ENCODE data around the gene SLC27A4. TPM values are rescaled to one million over a fixed set of nuclear protein-coding genes. Genes with fewer than 3 reads are reported as not detected.

The SLC27A4 gene
- total RNA-seq, 2 experiments from 2014 or later: 10.5 to 11.2 TPM

DNA sequence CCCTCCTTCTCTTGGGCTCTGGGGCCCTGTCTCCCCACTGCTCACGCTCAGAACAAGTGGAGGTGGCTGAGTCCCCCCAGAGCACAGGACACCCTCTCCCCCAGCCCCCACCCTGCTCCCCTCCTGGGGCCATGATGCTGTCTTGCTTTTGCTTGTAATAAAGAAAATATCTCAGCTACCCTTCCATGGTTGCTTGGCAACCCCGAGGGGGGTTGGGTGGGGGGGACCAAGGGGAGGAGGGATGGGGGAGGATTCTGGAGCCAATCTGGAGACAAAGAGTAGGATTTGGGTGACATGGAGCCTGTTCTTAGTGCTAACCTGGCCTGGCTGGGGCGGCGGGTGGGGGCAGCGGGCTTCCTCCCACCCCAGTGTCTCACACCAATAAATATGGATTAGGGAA, 64.2 kb downstream of the SLC27A4 start:
- H3K27ac Mint-ChIP-seq: no peak overlapping the region
- TF ChIP-seq, protein P1, sequence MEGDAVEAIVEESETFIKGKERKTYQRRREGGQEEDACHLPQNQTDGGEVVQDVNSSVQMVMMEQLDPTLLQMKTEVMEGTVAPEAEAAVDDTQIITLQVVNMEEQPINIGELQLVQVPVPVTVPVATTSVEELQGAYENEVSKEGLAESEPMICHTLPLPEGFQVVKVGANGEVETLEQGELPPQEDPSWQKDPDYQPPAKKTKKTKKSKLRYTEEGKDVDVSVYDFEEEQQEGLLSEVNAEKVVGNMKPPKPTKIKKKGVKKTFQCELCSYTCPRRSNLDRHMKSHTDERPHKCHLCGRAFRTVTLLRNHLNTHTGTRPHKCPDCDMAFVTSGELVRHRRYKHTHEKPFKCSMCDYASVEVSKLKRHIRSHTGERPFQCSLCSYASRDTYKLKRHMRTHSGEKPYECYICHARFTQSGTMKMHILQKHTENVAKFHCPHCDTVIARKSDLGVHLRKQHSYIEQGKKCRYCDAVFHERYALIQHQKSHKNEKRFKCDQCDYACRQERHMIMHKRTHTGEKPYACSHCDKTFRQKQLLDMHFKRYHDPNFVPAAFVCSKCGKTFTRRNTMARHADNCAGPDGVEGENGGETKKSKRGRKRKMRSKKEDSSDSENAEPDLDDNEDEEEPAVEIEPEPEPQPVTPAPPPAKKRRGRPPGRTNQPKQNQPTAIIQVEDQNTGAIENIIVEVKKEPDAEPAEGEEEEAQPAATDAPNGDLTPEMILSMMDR (IDR thresholded peaks at IDR 0.05): no peak

DNA sequence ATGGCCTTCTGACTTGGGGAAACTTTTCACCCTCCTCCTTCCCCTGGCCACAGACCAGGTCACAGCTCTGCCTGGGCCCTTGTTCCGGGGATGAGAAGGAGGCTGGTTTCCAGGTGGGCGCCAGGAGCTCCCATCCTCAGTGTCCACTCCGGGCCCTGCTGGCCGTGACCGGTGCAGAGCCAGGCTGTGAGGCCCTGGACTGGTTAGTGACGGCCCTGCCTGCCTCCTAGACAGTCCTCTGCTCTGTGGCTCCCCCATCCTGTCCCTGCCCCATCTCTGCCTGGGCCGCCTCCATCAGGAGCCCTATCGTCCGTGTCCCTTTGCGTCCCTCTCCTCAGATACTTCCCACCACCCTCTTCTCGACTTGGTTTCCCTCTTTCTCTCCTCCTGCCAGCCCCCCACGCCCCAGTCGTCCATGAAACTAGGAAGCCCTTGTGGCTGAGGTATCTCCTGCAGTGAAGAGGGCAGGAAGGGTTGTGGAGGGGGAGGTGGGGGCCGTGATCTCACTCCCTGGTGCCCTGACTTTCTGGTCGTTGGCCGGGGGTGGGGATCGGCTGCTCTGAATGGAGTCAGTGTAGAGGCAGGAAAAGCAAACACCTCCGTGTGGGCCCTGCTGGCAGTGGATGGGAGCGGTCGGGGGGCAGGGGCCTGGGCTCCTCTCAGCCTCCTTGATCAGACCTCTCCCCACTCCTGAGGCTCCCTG, 64.9 kb downstream of the SLC27A4 start:
- Mint-ChIP-seq H3K27ac (no peak overlapping the region), H3K9me3 (no peaks in the 10 kb centered on the region), H3K4me3 (no peak overlapping the region), H3K27me3 (peaks cover 21% of the 10 kb centered on the region), H3K4me1 (ENCODE audit: low read depth) (no peaks in the 10 kb centered on the region), H3K36me3 (ENCODE audit: low read depth) (no peaks in the 10 kb centered on the region)
- ATAC-seq: no peak
- DNase-seq: no peak
- ChIA-PET CTCF (no interaction called here), POLR2A (no interaction called here)
- TF ChIP-seq, protein P1 (IDR thresholded peaks at IDR 0.05): no peak
- intact Hi-C loops (cut with micrococcal nuclease): no loop called here

More for the DNA sequence above, 64.2 kb downstream of the SLC27A4 start:
- ATAC-seq (no peak), DNase-seq (no peak)
- POLR2A ChIA-PET: no interaction called here
- CTCF ChIA-PET: no interaction called here
- Mint-ChIP-seq H3K36me3 (ENCODE audit: low read depth) (no peaks in the 10 kb centered on the region), H3K4me1 (ENCODE audit: low read depth) (no peaks in the 10 kb centered on the region), H3K27me3 (peaks cover 14% of the 10 kb centered on the region), H3K9me3 (no peaks in the 10 kb centered on the region), H3K4me3 (no peak overlapping the region)
- intact Hi-C loops (cut with micrococcal nuclease): no loop called here

DNA sequence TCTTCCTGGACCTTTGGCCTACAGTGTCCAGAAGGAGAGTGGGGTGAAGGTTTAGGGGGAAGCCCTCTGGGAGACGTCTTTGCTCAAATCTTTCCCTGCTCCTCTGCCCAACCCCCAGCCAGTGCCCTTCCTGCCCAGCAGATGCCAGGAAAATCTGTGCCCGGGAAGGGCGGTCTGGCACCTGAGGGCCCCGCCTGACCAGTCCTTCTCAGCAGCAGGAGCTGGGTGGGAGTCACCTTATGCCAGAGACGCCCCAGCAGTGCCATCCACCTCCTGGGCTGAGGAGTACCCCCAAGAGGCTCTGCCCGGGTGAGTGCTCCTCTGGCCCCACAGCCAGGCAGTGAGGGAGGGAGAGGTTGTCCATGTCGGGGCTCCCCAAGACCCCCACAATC, 65.4 kb downstream of the SLC27A4 start:
- intact Hi-C loops (cut with micrococcal nuclease): no loop called here
- ChIA-PET POLR2A (no interaction called here), CTCF (interaction anchor here (2.2 kb wide), 1 partner anchor 14 kb away, joined by 16 read pairs; the partner anchor contains the start of gene CERCAM)
- Mint-ChIP-seq H3K4me3 (no peak overlapping the region), H3K4me1 (ENCODE audit: low read depth) (no peaks in the 10 kb centered on the region), H3K9me3 (no peaks in the 10 kb centered on the region), H3K36me3 (ENCODE audit: low read depth) (no peaks in the 10 kb centered on the region), H3K27me3 (peaks cover 23% of the 10 kb centered on the region), H3K27ac (no peak overlapping the region)
- ATAC-seq (no peak), DNase-seq (no peak)
- TF ChIP-seq, protein P1 (IDR thresholded peaks at IDR 0.05): no peak

DNA sequence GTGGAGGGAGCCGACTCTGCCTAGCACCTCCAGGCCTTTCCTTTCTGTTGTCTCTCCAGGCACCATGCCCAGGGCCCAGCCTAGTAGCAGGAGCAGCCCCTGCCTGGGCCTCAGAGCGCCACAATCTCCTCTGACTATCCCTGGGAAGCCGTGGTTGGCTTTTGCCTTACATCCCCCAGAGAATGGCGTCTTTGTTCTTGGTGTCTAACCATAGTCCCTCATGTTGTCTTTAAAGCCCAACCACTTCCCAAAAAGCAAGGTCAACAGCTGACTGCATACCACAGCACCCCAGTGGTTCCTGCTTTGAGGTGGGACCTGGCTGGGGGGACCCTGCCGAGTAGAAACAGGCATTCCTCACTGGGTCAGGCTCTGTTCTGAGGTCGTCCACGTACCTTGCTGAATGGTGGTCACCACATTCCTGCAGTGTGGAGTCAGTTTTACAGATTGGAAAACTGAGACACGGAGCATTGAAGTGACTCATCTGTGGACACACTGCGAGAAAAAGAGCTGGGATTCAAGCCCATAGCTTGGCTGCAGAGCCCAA, 66.6 kb downstream of the SLC27A4 start:
- TF ChIP-seq, protein P1 (IDR thresholded peaks at IDR 0.05): no peak
- Mint-ChIP-seq H3K27ac (no peak overlapping the region), H3K9me3 (no peaks in the 10 kb centered on the region), H3K4me3 (no peak overlapping the region), H3K36me3 (ENCODE audit: low read depth) (no peaks in the 10 kb centered on the region), H3K4me1 (ENCODE audit: low read depth) (no peaks in the 10 kb centered on the region), H3K27me3 (peaks cover 23% of the 10 kb centered on the region)
- intact Hi-C loops (cut with micrococcal nuclease): no loop called here
- DNase-seq: no peak
- ChIA-PET POLR2A (no interaction called here), CTCF (interaction anchor here (2.2 to 7.2 kb wide), 2 partner anchors 13 to 44 kb away, joined by 16 to 60 read pairs; partner anchors contain the start of gene CERCAM)
- no peak for ATAC-seq

DNA sequence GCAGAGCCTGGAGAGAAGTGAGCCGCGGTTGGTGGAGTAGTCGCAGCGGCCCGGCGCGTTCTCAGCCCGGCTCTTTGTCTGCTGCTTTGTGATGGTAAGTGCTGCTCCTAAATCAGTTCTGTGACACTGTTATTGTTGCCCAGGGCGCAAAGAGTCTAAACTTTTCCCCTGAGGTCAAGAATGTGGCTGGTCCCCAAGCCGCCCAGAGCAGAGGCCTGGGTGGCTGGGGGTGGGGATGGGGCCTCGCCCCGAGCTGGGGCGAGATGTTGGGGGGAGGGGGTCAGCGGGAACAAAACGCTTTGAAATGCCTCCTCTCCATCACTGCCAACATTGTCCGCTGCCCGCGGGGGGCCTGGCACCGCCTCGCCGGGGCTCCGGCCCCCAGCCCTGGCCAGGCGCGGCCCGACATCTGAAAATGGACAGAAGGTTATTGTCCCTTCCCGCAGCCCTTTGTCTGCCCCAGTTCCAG, 68.7 kb downstream of the SLC27A4 start:
- no peak for ATAC-seq
- CTCF ChIA-PET: interaction anchor here (1.0 to 7.2 kb wide), 3 partner anchors 11 to 113 kb away, joined by 3 to 60 read pairs (median 15); partner anchors contain the start of gene CERCAM
- peaks cover 28% of the 10 kb centered on the region for H3K27me3 Mint-ChIP-seq

More for the DNA sequence above, 68.7 kb downstream of the SLC27A4 start:
- intact Hi-C loops (cut with micrococcal nuclease): no loop called here
- DNase-seq: no peak
- TF ChIP-seq, protein P1 (IDR thresholded peaks at IDR 0.05): no peak
- POLR2A ChIA-PET: no interaction called here
- Mint-ChIP-seq H3K9me3 (no peaks in the 10 kb centered on the region), H3K36me3 (ENCODE audit: low read depth) (no peaks in the 10 kb centered on the region), H3K27ac (no peak overlapping the region), H3K4me1 (ENCODE audit: low read depth) (no peaks in the 10 kb centered on the region), H3K4me3 (no peak overlapping the region)

Measured in activated CD8-positive, alpha-beta T cell treated with anti-CD3 and anti-CD28 coated beads for 36 hours (primary cell).